ENCODE measurements around the gene PCSK5. TPM values are rescaled to one million over a fixed set of nuclear protein-coding genes. Genes with fewer than 3 reads are reported as not detected.

The PCSK5 gene
- total RNA-seq, 1 experiment from 2014 or later = 6.9 TPM

DNA sequence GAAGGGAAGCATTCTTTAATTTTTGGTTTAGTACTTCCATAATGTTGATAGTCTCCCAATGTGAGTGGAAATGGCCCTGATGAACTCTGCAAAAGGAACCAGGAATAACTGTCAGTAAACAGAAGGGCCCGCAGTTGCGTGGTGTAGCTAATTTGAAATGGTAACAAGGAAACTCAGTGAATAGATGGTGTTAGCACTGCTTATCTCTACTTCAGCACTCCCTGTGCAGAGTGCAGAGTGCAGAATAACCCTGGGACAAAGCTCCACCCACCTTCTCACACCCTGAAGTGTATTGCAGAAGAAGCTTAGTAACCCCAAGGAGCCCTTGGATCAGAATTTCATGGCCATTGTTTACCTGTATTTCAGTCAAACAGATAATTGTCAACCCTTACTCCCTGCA lies 158.9 kb downstream of the PCSK5 start:
- BruUV-seq (replicated peaks) = no TSS peak
- Histone ChIP-seq H3K9me3 (ENCODE audit: control insufficient read depth in 1 of 2, insufficient read depth in 1 of 2, low read depth in 1 of 2, low read length in 2 of 2) (no peaks in the 10 kb centered on the region), H3K27me3 (ENCODE audit: insufficient read depth, low read length) (no peaks in the 10 kb centered on the region), H2AFZ (ENCODE audit: low read depth, low read length, poor library complexity, severe bottlenecking) (no peak overlapping the region), H3K9ac (ENCODE audit: low read length) (no peak overlapping the region), H3K79me2 (ENCODE audit: insufficient read depth, low read length) (no peaks in the 10 kb centered on the region), H3K4me3 (replicated peaks in 1 of 2; ENCODE audit: low read depth in 1 of 2, low read length in 2 of 2) (no peak overlapping the region), H3K9me2 (ENCODE audit: insufficient read depth) (no peaks in the 10 kb centered on the region), H3K27ac (ENCODE audit: low read depth, low read length) (no peak overlapping the region), H3K36me3 (ENCODE audit: control insufficient read depth in 1 of 2, insufficient read depth in 2 of 2, low read length in 2 of 2) (no peaks in the 10 kb centered on the region), H3K4me2 (ENCODE audit: low read length) (no peak overlapping the region), H3K4me1 (ENCODE audit: control insufficient read depth in 1 of 2, insufficient read depth in 2 of 2, low read length in 2 of 2) (no peaks in the 10 kb centered on the region), H4K20me1 (ENCODE audit: insufficient read depth) (no peaks in the 10 kb centered on the region)
- ChIA-PET POLR2A (no interaction called here), RAD21 (ENCODE audit: low non-redundant PET in 1 of 2, low total read pairs in 2 of 2, uncharacterized antibody in 2 of 2, unreplicated experiment in 2 of 2) (no interaction called here), CTCF (no interaction called here)
- TF ChIP-seq ELF1 (IDR thresholded peaks at IDR 0.05; ENCODE audit: borderline replicate concordance, low read depth) (no peak), YY1 (IDR thresholded peaks at IDR 0.05; ENCODE audit: extremely low read depth, insufficient replicate concordance, low read depth, low read length) (no peak), JUND (IDR thresholded peaks at IDR 0.05) (no peak), TCF7L2 (IDR thresholded peaks at IDR 0.05; ENCODE audit: borderline replicate concordance, extremely low read depth, insufficient read depth, insufficient read length) (no peak), FOSL1 (IDR thresholded peaks at IDR 0.05; ENCODE audit: low read depth) (no peak), SIN3A (IDR thresholded peaks at IDR 0.05; ENCODE audit: low read depth) (no peak), CBX3 (IDR thresholded peaks at IDR 0.05; ENCODE audit: low read depth) (no peak), EGR1 (IDR thresholded peaks at IDR 0.05; ENCODE audit: low read depth) (no peak), SP1 (IDR thresholded peaks at IDR 0.05; ENCODE audit: low read depth) (no peak), SRF (IDR thresholded peaks at IDR 0.05; ENCODE audit: low read depth) (no peak), ZFX (IDR thresholded peaks at IDR 0.05) (no peak)
- TF ChIP-seq, protein P1, sequence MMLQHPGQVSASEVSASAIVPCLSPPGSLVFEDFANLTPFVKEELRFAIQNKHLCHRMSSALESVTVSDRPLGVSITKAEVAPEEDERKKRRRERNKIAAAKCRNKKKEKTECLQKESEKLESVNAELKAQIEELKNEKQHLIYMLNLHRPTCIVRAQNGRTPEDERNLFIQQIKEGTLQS (IDR thresholded peaks at IDR 0.05) = no peak
- TF ChIP-seq, protein P2, sequence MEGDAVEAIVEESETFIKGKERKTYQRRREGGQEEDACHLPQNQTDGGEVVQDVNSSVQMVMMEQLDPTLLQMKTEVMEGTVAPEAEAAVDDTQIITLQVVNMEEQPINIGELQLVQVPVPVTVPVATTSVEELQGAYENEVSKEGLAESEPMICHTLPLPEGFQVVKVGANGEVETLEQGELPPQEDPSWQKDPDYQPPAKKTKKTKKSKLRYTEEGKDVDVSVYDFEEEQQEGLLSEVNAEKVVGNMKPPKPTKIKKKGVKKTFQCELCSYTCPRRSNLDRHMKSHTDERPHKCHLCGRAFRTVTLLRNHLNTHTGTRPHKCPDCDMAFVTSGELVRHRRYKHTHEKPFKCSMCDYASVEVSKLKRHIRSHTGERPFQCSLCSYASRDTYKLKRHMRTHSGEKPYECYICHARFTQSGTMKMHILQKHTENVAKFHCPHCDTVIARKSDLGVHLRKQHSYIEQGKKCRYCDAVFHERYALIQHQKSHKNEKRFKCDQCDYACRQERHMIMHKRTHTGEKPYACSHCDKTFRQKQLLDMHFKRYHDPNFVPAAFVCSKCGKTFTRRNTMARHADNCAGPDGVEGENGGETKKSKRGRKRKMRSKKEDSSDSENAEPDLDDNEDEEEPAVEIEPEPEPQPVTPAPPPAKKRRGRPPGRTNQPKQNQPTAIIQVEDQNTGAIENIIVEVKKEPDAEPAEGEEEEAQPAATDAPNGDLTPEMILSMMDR (IDR thresholded peaks at IDR 0.05 in 2 of 3, conservative IDR thresholded peaks at IDR 0.05 in 1 of 3; ENCODE audit: borderline replicate concordance in 1 of 3, insufficient read depth in 1 of 3, low read depth in 2 of 3, low read length in 2 of 3) = no peak
- TF ChIP-seq, protein P3, sequence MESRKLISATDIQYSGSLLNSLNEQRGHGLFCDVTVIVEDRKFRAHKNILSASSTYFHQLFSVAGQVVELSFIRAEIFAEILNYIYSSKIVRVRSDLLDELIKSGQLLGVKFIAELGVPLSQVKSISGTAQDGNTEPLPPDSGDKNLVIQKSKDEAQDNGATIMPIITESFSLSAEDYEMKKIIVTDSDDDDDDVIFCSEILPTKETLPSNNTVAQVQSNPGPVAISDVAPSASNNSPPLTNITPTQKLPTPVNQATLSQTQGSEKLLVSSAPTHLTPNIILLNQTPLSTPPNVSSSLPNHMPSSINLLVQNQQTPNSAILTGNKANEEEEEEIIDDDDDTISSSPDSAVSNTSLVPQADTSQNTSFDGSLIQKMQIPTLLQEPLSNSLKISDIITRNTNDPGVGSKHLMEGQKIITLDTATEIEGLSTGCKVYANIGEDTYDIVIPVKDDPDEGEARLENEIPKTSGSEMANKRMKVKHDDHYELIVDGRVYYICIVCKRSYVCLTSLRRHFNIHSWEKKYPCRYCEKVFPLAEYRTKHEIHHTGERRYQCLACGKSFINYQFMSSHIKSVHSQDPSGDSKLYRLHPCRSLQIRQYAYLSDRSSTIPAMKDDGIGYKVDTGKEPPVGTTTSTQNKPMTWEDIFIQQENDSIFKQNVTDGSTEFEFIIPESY (IDR thresholded peaks at IDR 0.05; ENCODE audit: extremely low read depth, insufficient replicate concordance, low read length) = no peak
- no peak for ATAC-seq
- DNase-seq (ENCODE audit: low read depth, low spot score) = no peak
- intact Hi-C loops (cut with micrococcal nuclease) = no loop called here
